ENCODE measurements around the gene FBXL16. TPM values are rescaled to one million over a fixed set of nuclear protein-coding genes. Genes with fewer than 3 reads are reported as not detected.

The FBXL16 gene
- total and polyA plus RNA-seq, 2 experiments from 2014 or later = 0.29 to 0.54 TPM

- no peaks in the 10 kb centered on the region for H3K27me3 ChIP-seq (replicated peaks; ENCODE audit: insufficient read depth)
- no peaks in the 10 kb centered on the region for H3K36me3 ChIP-seq (ENCODE audit: low read depth)
- no peak overlapping the region for H3K27ac ChIP-seq
- no peaks in the 10 kb centered on the region for H3K9me3 ChIP-seq (ENCODE audit: low read depth)
- no peaks in the 10 kb centered on the region for H3K9me2 ChIP-seq (ENCODE audit: insufficient read depth)
- DNase-seq = no peak
- no peaks in the 10 kb centered on the region; the same call in 1 of the 2 replicates for H3K4me1 ChIP-seq (ENCODE audit: insufficient read depth)
- H2AFZ ChIP-seq = no peak overlapping the region
- peaks cover 24% of the 10 kb centered on the region for H3K79me2 ChIP-seq (ENCODE audit: insufficient read depth)
- H3F3A ChIP-seq (ENCODE audit: insufficient read depth) = no peaks in the 10 kb centered on the region
- no peak overlapping the region for H3K9ac ChIP-seq
- in situ Hi-C loops (cut with MboI) = no loop called here
- WGBS, 2 experiments (ENCODE audit: low coverage in 1 of 2, low lambda C conversion rate in 2 of 2, missing lambda C conversion rate in 2 of 2) = 90 to 92% methylated on average over 14 to 19 of the region's 19 CpGs
- TF ChIP-seq EZH2 (IDR thresholded peaks at IDR 0.05; ENCODE audit: insufficient read depth, poor library complexity, severe bottlenecking) (no peak), EZH2phosphoT487 (IDR thresholded peaks at IDR 0.05; ENCODE audit: insufficient read depth, low read depth) (no peak)
- no peak overlapping the region for H3K4me3 ChIP-seq
- H3K4me2 ChIP-seq (ENCODE audit: unreplicated experiment) = no peak overlapping the region
- no peaks in the 10 kb centered on the region for H4K20me1 ChIP-seq (ENCODE audit: insufficient read depth)
Observed at GRCh38 chr16:672371-672770, 33.2 kb downstream of the FBXL16 start.

GRCh38 chr16:671353-672131 lies 34.1 kb downstream of the FBXL16 start:
- H3K36me3 ChIP-seq (ENCODE audit: low read depth) = no peaks in the 10 kb centered on the region
- no peak overlapping the region for H3K27ac ChIP-seq
- in situ Hi-C loops (cut with MboI) = no loop called here
- TF ChIP-seq EZH2phosphoT487 (IDR thresholded peaks at IDR 0.05; ENCODE audit: insufficient read depth, low read depth) (no peak), EZH2 (IDR thresholded peaks at IDR 0.05; ENCODE audit: insufficient read depth, poor library complexity, severe bottlenecking) (no peak)
- no peak overlapping the region for H3K4me2 ChIP-seq (ENCODE audit: unreplicated experiment)
- no peak overlapping the region for H3K4me3 ChIP-seq
- no peaks in the 10 kb centered on the region; the same call in 1 of the 2 replicates for H3K4me1 ChIP-seq (ENCODE audit: insufficient read depth)
- no peaks in the 10 kb centered on the region for H3K9me3 ChIP-seq (ENCODE audit: low read depth)
- no peaks in the 10 kb centered on the region for H3K9me2 ChIP-seq (ENCODE audit: insufficient read depth)
- no peaks in the 10 kb centered on the region for H3K27me3 ChIP-seq (replicated peaks; ENCODE audit: insufficient read depth)
- WGBS, 2 experiments (ENCODE audit: low coverage in 1 of 2, low lambda C conversion rate in 2 of 2, missing lambda C conversion rate in 2 of 2) = 89 to 90% methylated on average over 14 to 36 of the region's 40 CpGs
- no peak overlapping the region for H3K9ac ChIP-seq
- no peaks in the 10 kb centered on the region for H4K20me1 ChIP-seq (ENCODE audit: insufficient read depth)
- no peak for DNase-seq
- H3K79me2 ChIP-seq (ENCODE audit: insufficient read depth) = peaks cover 24% of the 10 kb centered on the region
- H2AFZ ChIP-seq = no peak overlapping the region
- no peaks in the 10 kb centered on the region for H3F3A ChIP-seq (ENCODE audit: insufficient read depth)

- H3K9me3 ChIP-seq (ENCODE audit: low read depth) = no peaks in the 10 kb centered on the region
- H3F3A ChIP-seq (ENCODE audit: insufficient read depth) = no peaks in the 10 kb centered on the region
- H3K79me2 ChIP-seq (ENCODE audit: insufficient read depth) = peaks cover 24% of the 10 kb centered on the region
- H3K4me2 ChIP-seq (ENCODE audit: unreplicated experiment) = no peak overlapping the region
- in situ Hi-C loops (cut with MboI) = no loop called here
- no peak overlapping the region for H3K9ac ChIP-seq
- H3K4me1 ChIP-seq (ENCODE audit: insufficient read depth) = no peaks in the 10 kb centered on the region; the same call in 1 of the 2 replicates
- H4K20me1 ChIP-seq (ENCODE audit: insufficient read depth) = no peaks in the 10 kb centered on the region
- no peak overlapping the region for H2AFZ ChIP-seq
- no peaks in the 10 kb centered on the region for H3K9me2 ChIP-seq (ENCODE audit: insufficient read depth)
- H3K27ac ChIP-seq = no peak overlapping the region
- H3K4me3 ChIP-seq = no peak overlapping the region
- TF ChIP-seq EZH2 (IDR thresholded peaks at IDR 0.05; ENCODE audit: insufficient read depth, poor library complexity, severe bottlenecking) (no peak), EZH2phosphoT487 (IDR thresholded peaks at IDR 0.05; ENCODE audit: insufficient read depth, low read depth) (no peak)
- no peaks in the 10 kb centered on the region for H3K36me3 ChIP-seq (ENCODE audit: low read depth)
- no peaks in the 10 kb centered on the region for H3K27me3 ChIP-seq (replicated peaks; ENCODE audit: insufficient read depth)
- 89 to 92% methylated on average over 40 to 52 of the region's 52 CpGs for whole genome bisulfite sequencing, 2 experiments (ENCODE audit: low coverage in 1 of 2, low lambda C conversion rate in 2 of 2, missing lambda C conversion rate in 2 of 2)
- no peak for DNase-seq
Observed at GRCh38 chr16:670485-671352, 34.9 kb downstream of the FBXL16 start.

- 92 to 98% methylated on average over 12 to 13 of the region's 13 CpGs for WGBS, 2 experiments (ENCODE audit: low coverage in 1 of 2, low lambda C conversion rate in 2 of 2, missing lambda C conversion rate in 2 of 2)
- H3K4me3 ChIP-seq = no peak overlapping the region
Observed at GRCh38 chr16:669666-670065, 35.9 kb downstream of the FBXL16 start.

More at GRCh38 chr16:669666-670065, 35.9 kb downstream of the FBXL16 start:
- DNase-seq = no peak
- H3K27me3 ChIP-seq (replicated peaks; ENCODE audit: insufficient read depth) = no peaks in the 10 kb centered on the region
- H3K79me2 ChIP-seq (ENCODE audit: insufficient read depth) = peaks cover 24% of the 10 kb centered on the region
- no peaks in the 10 kb centered on the region for H4K20me1 ChIP-seq (ENCODE audit: insufficient read depth)
- H3K36me3 ChIP-seq (ENCODE audit: low read depth) = no peaks in the 10 kb centered on the region
- no peaks in the 10 kb centered on the region for H3K9me2 ChIP-seq (ENCODE audit: insufficient read depth)
- H3K4me2 ChIP-seq (ENCODE audit: unreplicated experiment) = no peak overlapping the region
- 0 out of 2 replicates have a peak overlapping the region, but pooled peaks have one; percentile 97 for H3K9ac ChIP-seq
- H3K27ac ChIP-seq = no peak overlapping the region
- in situ Hi-C loops (cut with MboI) = no loop called here
- TF ChIP-seq EZH2phosphoT487 (IDR thresholded peaks at IDR 0.05; ENCODE audit: insufficient read depth, low read depth) (no peak), EZH2 (IDR thresholded peaks at IDR 0.05; ENCODE audit: insufficient read depth, poor library complexity, severe bottlenecking) (no peak)
- no peaks in the 10 kb centered on the region for H3K9me3 ChIP-seq (ENCODE audit: low read depth)
- no peak overlapping the region for H2AFZ ChIP-seq
- H3F3A ChIP-seq (ENCODE audit: insufficient read depth) = no peaks in the 10 kb centered on the region
- H3K4me1 ChIP-seq (ENCODE audit: insufficient read depth) = no peaks in the 10 kb centered on the region; the same call in 1 of the 2 replicates

All from GM23248 (cell line).